Ascending aorta (tissue), 2 donors: ENCODE results near the gene UCK1. TPM values are rescaled to one million over a fixed set of nuclear protein-coding genes. Genes with fewer than 3 reads are reported as not detected.

Experiments
- DNase-seq, 2 donors: peaks; one replicate each; pipeline ENCODE4 v3.0.0-alpha.2; 2019; ENCODE audit warnings: low spot score in 2 of 2
- H3K27ac ChIP-seq, 2 donors: fragments of 200-600 bp; sonication (generic); one replicate each; pipeline ENCODE4 v1.5.1; 2016 to 2017; ENCODE audit warnings: mild to moderate bottlenecking in 1 of 2
- H3K27me3 ChIP-seq: fragments of 200-600 bp; sonication (generic); one replicate; pipeline ENCODE4 v1.5.1; 2017
- H3K36me3 ChIP-seq, 2 donors: fragments of 200-600 bp; sonication (generic); one replicate each; pipeline ENCODE4 v1.5.1; 2016
- H3K4me1 ChIP-seq, 2 donors: fragments of 200-600 bp; sonication (generic); one replicate each; pipeline ENCODE4 v1.5.1; 2016 to 2017; ENCODE audit warnings: mild to moderate bottlenecking in 1 of 2
- H3K4me3 ChIP-seq, 2 donors: fragments of 200-600 bp; sonication (generic); one replicate each; pipeline ENCODE4 v1.5.1; 2016 to 2017; ENCODE audit warnings: mild to moderate bottlenecking in 1 of 2
- H3K9me3 ChIP-seq, 2 donors: fragments of 200-600 bp; sonication (generic); one replicate each; pipeline ENCODE4 v1.5.1; 2016
- intact Hi-C: fragments of 100-400 bp; cut with DNase I; formaldehyde crosslinking; loops from one replicate; pipeline ENCODE4 v1.15.1; 2023
- total RNA-seq: library from RNA; depleted of rRNA; stranded (reverse); fragments of >200 nt; gene quantifications from one replicate; pipeline ENCODE4 v1.1.0, GENCODE V29; 2016
- TF ChIP-seq, protein P1 (sequence below), 3 experiments: fragments of 200-600 bp in 2 of 3; fragments of 450-650 bp in 1 of 3; sonication (generic) in 2 of 3; IDR thresholded peaks; one replicate each; pipeline ENCODE4 v1.5.1; 2016 to 2019; ENCODE audit warnings: antibody characterized with exemption in 3 of 3, mild to moderate bottlenecking in 1 of 3, moderate library complexity in 1 of 3

Gene UCK1
- total RNA-seq, 1 donor from 2014 or later = 39.8 TPM

DNA sequence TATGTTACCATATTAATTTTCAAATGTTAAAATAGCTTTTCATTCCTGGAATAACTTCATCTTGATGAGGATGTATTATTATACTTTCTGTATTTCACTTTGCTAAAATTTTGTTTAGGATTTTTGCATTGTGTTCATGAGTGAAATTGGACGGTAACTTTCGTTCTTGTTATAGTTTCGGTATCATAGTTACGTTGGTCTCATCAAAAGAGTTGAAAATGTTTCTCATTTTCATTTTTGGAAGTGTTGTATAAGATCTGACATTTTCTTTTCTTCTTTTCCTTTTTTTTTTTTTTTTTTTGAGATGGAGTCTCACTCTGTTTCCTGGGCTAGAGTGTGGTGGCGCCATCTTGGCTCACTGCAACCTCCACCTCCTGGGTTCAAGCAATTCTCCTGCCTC, 34.3 kb upstream of the UCK1 start:
- TF ChIP-seq, protein P1, sequence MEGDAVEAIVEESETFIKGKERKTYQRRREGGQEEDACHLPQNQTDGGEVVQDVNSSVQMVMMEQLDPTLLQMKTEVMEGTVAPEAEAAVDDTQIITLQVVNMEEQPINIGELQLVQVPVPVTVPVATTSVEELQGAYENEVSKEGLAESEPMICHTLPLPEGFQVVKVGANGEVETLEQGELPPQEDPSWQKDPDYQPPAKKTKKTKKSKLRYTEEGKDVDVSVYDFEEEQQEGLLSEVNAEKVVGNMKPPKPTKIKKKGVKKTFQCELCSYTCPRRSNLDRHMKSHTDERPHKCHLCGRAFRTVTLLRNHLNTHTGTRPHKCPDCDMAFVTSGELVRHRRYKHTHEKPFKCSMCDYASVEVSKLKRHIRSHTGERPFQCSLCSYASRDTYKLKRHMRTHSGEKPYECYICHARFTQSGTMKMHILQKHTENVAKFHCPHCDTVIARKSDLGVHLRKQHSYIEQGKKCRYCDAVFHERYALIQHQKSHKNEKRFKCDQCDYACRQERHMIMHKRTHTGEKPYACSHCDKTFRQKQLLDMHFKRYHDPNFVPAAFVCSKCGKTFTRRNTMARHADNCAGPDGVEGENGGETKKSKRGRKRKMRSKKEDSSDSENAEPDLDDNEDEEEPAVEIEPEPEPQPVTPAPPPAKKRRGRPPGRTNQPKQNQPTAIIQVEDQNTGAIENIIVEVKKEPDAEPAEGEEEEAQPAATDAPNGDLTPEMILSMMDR (IDR thresholded peaks at IDR 0.05) = no peak
- DNase-seq = no peak
- no peak overlapping the region for H3K27ac ChIP-seq
- H3K9me3 ChIP-seq = peaks cover 0 to 10% of the 10 kb centered on the region in 2 donors
- no peaks in the 10 kb centered on the region for H3K4me1 ChIP-seq
- H3K36me3 ChIP-seq = peaks cover 0 to 3% of the 10 kb centered on the region in 2 donors
- H3K4me3 ChIP-seq = no peak overlapping the region
- no peaks in the 10 kb centered on the region for H3K27me3 ChIP-seq
- intact Hi-C loops = no loop called here

DNA sequence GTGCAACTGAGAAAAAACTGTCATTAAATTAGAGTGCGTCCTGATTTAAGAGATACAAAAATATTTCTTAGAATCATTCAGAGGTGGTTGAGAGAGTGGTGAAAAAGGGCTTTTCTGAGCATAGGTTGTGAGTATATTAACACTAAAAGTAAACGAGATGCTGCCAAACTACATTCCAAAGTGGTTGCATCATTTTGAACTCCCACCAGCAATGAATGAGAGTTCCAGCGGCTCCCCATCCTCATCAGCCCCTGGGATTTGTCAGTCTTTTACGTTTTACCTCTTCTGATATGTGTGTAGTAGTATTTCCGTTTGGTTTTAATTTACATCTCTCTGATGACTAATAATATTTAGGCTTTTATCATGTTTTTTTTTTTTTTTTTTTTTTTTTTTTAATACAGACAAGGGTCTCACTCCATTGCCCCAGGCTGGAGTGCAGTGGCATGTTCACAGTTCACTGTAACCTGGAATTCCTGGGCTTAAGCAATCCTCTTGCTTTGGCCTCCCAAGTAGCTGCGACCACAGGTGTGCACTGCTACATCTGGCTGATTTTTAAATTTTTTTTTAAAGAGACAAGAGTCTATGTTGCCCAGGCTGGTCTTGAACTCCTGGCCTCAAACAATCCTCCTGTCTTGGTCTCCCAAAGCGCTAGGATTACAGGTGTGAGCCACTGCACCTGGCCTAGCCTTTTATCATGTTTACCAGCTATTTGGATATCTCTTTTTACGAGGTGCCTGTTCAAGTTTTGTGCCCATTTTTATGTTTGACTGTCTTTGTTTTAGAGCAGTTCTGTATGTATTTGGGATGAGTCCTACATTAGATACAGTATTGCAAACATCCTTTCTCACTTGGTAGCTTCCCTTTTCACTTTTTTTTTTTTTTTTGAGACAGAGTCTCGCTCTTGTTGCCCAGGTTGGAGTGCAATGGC, 31.2 kb upstream of the UCK1 start:
- Histone ChIP-seq H3K27ac (no peak overlapping the region), H3K4me3 (no peak overlapping the region), H3K4me1 (no peaks in the 10 kb centered on the region), H3K36me3 (no peaks in the 10 kb centered on the region), H3K9me3 (peaks cover 0 to 15% of the 10 kb centered on the region in 2 donors), H3K27me3 (no peaks in the 10 kb centered on the region)
- TF ChIP-seq, protein P1 (IDR thresholded peaks at IDR 0.05) = no peak
- no peak for DNase-seq
- intact Hi-C loops = no loop called here

DNA sequence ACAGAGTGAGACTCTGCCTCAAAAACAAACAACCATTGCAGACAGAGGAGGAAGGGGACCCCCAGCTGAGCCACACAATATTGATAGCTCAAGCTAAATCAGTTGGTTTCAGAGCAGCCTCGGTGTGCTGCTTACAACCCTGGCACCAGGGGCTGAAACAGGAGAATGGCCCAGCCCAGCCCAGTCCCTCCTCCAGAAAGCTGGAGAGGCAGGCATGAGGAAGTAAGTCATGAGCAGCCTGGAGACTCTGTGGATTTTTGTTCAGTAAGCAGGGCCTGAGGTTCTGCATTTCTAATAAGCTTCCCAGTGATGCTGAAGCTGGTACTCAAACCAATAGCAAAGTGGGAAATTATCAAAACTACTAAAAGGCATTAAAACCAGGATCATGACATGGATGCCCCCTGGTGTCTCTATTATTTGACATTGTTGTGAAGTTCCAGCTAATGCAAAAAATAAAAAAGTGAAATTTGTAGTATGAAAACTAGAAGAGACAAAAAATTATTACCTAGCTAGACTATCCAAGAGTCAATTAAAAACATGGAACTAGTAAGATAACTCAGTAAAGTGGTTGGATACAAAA, 28.4 kb upstream of the UCK1 start:
- Histone ChIP-seq H3K4me3 (no peak overlapping the region), H3K4me1 (no peaks in the 10 kb centered on the region), H3K36me3 (no peaks in the 10 kb centered on the region), H3K9me3 (peaks cover 0 to 15% of the 10 kb centered on the region in 2 donors), H3K27me3 (peaks cover 6% of the 10 kb centered on the region), H3K27ac (no peak overlapping the region)
- intact Hi-C loops = no loop called here
- DNase-seq = no peak
- TF ChIP-seq, protein P1 (IDR thresholded peaks at IDR 0.05) = no peak

DNA sequence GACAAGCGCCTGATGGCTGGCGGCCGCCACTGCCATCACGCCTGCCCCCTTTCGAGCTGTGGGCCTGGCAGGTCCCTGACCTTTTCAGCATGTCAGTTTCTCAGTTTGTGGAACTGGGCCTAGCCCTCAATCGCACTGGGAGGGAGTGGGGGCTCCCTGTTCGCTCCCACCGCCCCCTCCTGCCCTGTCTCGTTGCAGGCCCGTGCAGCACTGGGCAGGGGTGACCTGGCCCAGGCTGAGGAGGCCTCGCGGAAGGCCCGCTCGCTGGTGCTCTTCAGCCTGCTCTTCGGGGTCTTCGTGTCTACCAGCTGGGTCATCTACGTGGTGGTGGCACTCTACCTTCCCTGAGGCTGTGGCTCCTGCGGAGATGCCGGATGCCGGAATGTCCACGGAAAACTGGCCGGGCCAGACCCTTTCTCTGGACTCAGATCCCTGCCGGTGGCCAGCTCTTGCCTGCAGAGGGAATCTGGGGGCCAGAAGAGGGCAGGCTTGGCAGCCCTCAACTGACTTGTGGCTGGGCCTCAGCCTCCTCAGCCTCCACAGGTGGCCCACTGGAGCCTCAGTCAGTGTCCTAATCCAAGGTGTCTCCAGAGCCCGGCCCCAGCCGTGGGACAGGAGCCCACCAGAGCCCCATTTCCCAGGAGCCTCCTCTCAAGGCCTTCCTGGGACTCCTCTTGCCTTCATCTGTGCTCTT, 26.9 kb upstream of the UCK1 start:
- no peaks in the 10 kb centered on the region for H3K4me1 ChIP-seq
- no peak overlapping the region for H3K27ac ChIP-seq
- intact Hi-C loops = no loop called here
- peaks cover 13% of the 10 kb centered on the region for H3K27me3 ChIP-seq
- TF ChIP-seq, protein P1 (IDR thresholded peaks at IDR 0.05) = no peak
- H3K36me3 ChIP-seq = no peaks in the 10 kb centered on the region
- no peak for DNase-seq
- H3K9me3 ChIP-seq = peaks cover 0 to 14% of the 10 kb centered on the region in 2 donors
- H3K4me3 ChIP-seq = no peak overlapping the region

DNA sequence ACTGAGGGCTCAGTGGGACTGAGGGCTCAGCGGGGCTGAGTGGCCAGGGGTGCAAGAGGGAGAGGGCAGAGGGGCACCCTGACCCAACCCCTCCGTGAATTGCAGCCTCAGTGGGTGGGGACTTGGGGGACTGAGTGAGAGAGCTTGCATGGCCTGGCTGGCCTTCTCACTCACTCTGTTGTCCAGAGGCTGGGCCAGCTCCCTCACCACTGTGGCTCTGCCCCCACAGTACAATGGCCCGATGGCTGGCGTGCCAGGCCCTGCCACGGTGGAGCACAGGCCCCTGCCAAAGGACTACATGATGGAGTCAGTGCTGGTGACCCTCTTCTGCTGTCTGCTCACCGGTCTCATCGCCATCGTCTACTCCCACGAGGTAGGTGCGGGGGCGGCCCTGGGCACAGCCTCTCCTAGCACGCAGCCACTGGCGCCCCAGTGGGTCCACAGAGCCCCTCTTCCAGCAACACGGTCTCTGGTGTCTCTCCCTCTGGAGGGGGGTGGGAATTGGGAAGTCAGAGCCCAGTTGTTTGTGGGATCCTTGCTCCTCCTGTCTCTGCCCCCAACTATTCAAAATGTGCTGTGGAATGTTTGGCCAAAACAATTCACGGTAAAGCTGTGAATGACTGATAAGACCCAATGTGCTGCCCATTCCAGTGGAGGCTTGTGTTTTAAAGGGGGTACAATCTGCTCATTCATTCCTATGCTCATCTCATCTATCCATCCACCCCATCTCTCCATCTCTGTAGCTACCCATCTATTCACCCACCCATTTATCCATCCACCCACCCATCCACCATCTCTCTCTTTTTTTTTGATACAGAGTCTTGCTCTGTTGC, 25.0 kb upstream of the UCK1 start:
- intact Hi-C loops = no loop called here
- no peak overlapping the region for H3K27ac ChIP-seq
- TF ChIP-seq, protein P1 (IDR thresholded peaks at IDR 0.05) = no peak
- no peak overlapping the region for H3K4me3 ChIP-seq
- H3K4me1 ChIP-seq = no peaks in the 10 kb centered on the region
- H3K9me3 ChIP-seq = peaks cover 0 to 7% of the 10 kb centered on the region in 2 donors
- H3K27me3 ChIP-seq = peaks cover 13% of the 10 kb centered on the region
- H3K36me3 ChIP-seq = no peaks in the 10 kb centered on the region
- DNase-seq = no peak
